ENCODE data around the gene DIRAS3. TPM values are rescaled to one million over a fixed set of nuclear protein-coding genes. Genes with fewer than 3 reads are reported as not detected.

The DIRAS3 gene
- total RNA-seq, 1 donor from 2014 or later = 1.3 TPM

GRCh38 chr1:68046885-68047658, 3.4 kb downstream of the DIRAS3 start:
- Histone ChIP-seq H2AFZ (replicated peaks) (no peak overlapping the region), H3K4me2 (no peak overlapping the region), H3K36me3 (no peaks in the 10 kb centered on the region), H3F3A (ENCODE audit: low read depth) (no peaks in the 10 kb centered on the region), H3K4me3 (no peak overlapping the region), H3K79me2 (ENCODE audit: low read depth) (no peaks in the 10 kb centered on the region), H3K27ac (no peak overlapping the region), H3K9ac (no peak overlapping the region), H3K27me3 (peaks cover 41% of the 10 kb centered on the region), H4K20me1 (ENCODE audit: low read depth) (no peaks in the 10 kb centered on the region), H3K9me3 (ENCODE audit: low read depth) (no peaks in the 10 kb centered on the region), H3K4me1 (peaks cover 5% of the 10 kb centered on the region)
- no peak overlapping the region for H3K27ac Mint-ChIP-seq
- no peaks in the 10 kb centered on the region for H3K36me3 Mint-ChIP-seq
- TF ChIP-seq EZH2 (IDR thresholded peaks at IDR 0.05) (no peak), EZH2phosphoT487 (IDR thresholded peaks at IDR 0.05) (no peak), CTCF (IDR thresholded peaks at IDR 0.05) (no peak)
- no peak overlapping the region for H3K4me3 Mint-ChIP-seq
- no peaks in the 10 kb centered on the region for H3K9me3 Mint-ChIP-seq
- no peak for DNase-seq (ENCODE audit: low spot score)
- H3K27me3 Mint-ChIP-seq (ENCODE audit: insufficient read depth, low read depth) = peaks cover 12% of the 10 kb centered on the region
- H3K4me1 Mint-ChIP-seq = peaks cover 6% of the 10 kb centered on the region

- H3K36me3 ChIP-seq = no peaks in the 10 kb centered on the region
- H3K9me3 ChIP-seq (ENCODE audit: low read depth) = no peaks in the 10 kb centered on the region
- no peaks in the 10 kb centered on the region for H4K20me1 ChIP-seq (ENCODE audit: low read depth)
- no peak overlapping the region for H3K4me3 Mint-ChIP-seq
- no peak overlapping the region for H3K4me2 ChIP-seq
- H3K9me3 Mint-ChIP-seq = no peaks in the 10 kb centered on the region
- TF ChIP-seq CTCF (IDR thresholded peaks at IDR 0.05) (no peak), EZH2 (IDR thresholded peaks at IDR 0.05) (no peak)
- peaks cover 11% of the 10 kb centered on the region for H3K27me3 Mint-ChIP-seq (ENCODE audit: insufficient read depth, low read depth)
- H3K27me3 ChIP-seq = peaks cover 35% of the 10 kb centered on the region
- H2AFZ ChIP-seq (replicated peaks) = no peak overlapping the region
- H3K79me2 ChIP-seq (ENCODE audit: low read depth) = no peaks in the 10 kb centered on the region
- no peaks in the 10 kb centered on the region for H3K36me3 Mint-ChIP-seq
- H3F3A ChIP-seq (ENCODE audit: low read depth) = no peaks in the 10 kb centered on the region
- peaks cover 6% of the 10 kb centered on the region for H3K4me1 Mint-ChIP-seq
- H3K27ac Mint-ChIP-seq = no peak overlapping the region
- H3K4me1 ChIP-seq = peaks cover 5% of the 10 kb centered on the region
- no peak overlapping the region for H3K9ac ChIP-seq
- no peak for DNase-seq (ENCODE audit: low spot score)
- no peak overlapping the region for H3K4me3 ChIP-seq
- H3K27ac ChIP-seq = no peak overlapping the region
These were observed 4.0 kb downstream of the DIRAS3 start for GRCh38 chr1:68046423-68046822.

- Histone ChIP-seq H2AFZ (replicated peaks) (no peak overlapping the region), H3K27ac (no peak overlapping the region), H3K4me1 (peaks cover 2% of the 10 kb centered on the region), H3K4me3 (no peak overlapping the region), H3K9ac (no peak overlapping the region), H3K27me3 (peaks cover 27% of the 10 kb centered on the region), H4K20me1 (ENCODE audit: low read depth) (no peaks in the 10 kb centered on the region), H3K79me2 (ENCODE audit: low read depth) (no peaks in the 10 kb centered on the region), H3K4me2 (no peak overlapping the region), H3K36me3 (no peaks in the 10 kb centered on the region), H3F3A (ENCODE audit: low read depth) (no peaks in the 10 kb centered on the region), H3K9me3 (ENCODE audit: low read depth) (no peaks in the 10 kb centered on the region)
- Mint-ChIP-seq H3K27ac (no peak overlapping the region), H3K9me3 (no peaks in the 10 kb centered on the region), H3K4me1 (peaks cover 3% of the 10 kb centered on the region), H3K4me3 (no peak overlapping the region), H3K27me3 (ENCODE audit: insufficient read depth, low read depth) (peaks cover 9% of the 10 kb centered on the region), H3K36me3 (no peaks in the 10 kb centered on the region)
- DNase-seq (ENCODE audit: low spot score) = no peak
- TF ChIP-seq EZH2 (IDR thresholded peaks at IDR 0.05) (no peak), EZH2phosphoT487 (IDR thresholded peaks at IDR 0.05) (no peak), CTCF (IDR thresholded peaks at IDR 0.05) (no peak)
These were observed 4.8 kb downstream of the DIRAS3 start for GRCh38 chr1:68045511-68046180.

Data from neural progenitor cell (in vitro differentiated cells).